Neutrophil (primary cell): Measurements from ENCODE around the gene TMEM125.

ENCODE experiments used
- H3K27ac ChIP-seq: fragments of 200-600 bp; sonication (generic); 2 replicates; pipeline ENCODE4 v1.5.1; 2016; ENCODE audit warnings: mild to moderate bottlenecking, moderate library complexity
- H3K27me3 ChIP-seq: fragments of 200-600 bp; sonication (generic); 2 replicates; pipeline ENCODE4 v1.6.0; 2016; ENCODE audit warnings: mild to moderate bottlenecking
- H3K36me3 ChIP-seq: fragments of 200-600 bp; sonication (generic); 2 replicates; pipeline ENCODE4 v1.5.1; 2017
- H3K4me1 ChIP-seq, 2 experiments: fragments of 200-600 bp in 1 of 2; sonication (generic) in 1 of 2; 1 replicate in 1 of 2; 2 replicates in 1 of 2; pipeline versions ENCODE4 v1.5.1 to v1.6.1; 2013 to 2016; ENCODE audit warnings: low read depth in 1 of 2, low read length in 1 of 2, mild to moderate bottlenecking in 1 of 2, moderate library complexity in 1 of 2; ENCODE audit not compliant: control insufficient read depth in 1 of 2, insufficient read depth in 1 of 2
- H3K4me3 ChIP-seq, 2 experiments: fragments of 200-600 bp in 1 of 2; sonication (generic) in 1 of 2; 1 replicate in 1 of 2; 2 replicates in 1 of 2; pipeline ENCODE4 v1.5.1; 2013 to 2016; ENCODE audit warnings: low read depth in 1 of 2, low read length in 1 of 2, mild to moderate bottlenecking in 1 of 2, moderate library complexity in 1 of 2
- H3K9me3 ChIP-seq: fragments of 200-600 bp; sonication (generic); 2 replicates; pipeline ENCODE4 v1.5.1; 2016
- TF ChIP-seq, protein P1 (sequence below): fragments of 200-600 bp; sonication (generic); IDR thresholded peaks from 2 replicates; pipeline ENCODE4 v1.5.1; 2016; ENCODE audit warnings: antibody characterized with exemption

Gene TMEM125

DNA sequence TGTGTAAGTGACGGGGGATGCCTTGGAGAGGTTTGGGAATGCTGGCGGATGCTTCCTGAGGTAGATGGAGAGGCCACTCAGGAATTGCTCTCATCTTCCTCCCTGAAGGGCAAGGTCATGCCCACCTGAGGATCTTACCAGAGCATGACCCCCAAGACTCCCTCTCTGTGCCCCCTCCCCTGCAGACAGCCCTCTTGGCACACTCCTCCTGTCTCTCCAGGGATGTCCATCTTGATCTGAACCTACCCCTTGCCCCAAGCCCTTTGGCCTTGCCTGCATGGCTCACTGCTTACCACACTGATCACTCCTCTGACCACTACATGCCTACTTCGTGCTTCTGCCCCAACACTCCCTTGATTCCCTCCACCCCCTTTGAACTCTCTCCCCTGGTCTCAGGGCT is 50.0 kb downstream of the TMEM125 start:
- H3K4me1 ChIP-seq: no peaks in the 10 kb centered on the region
- no peaks in the 10 kb centered on the region for H3K36me3 ChIP-seq
- H3K27me3 ChIP-seq: no peaks in the 10 kb centered on the region
- H3K27ac ChIP-seq: no peak overlapping the region
- TF ChIP-seq, protein P1, sequence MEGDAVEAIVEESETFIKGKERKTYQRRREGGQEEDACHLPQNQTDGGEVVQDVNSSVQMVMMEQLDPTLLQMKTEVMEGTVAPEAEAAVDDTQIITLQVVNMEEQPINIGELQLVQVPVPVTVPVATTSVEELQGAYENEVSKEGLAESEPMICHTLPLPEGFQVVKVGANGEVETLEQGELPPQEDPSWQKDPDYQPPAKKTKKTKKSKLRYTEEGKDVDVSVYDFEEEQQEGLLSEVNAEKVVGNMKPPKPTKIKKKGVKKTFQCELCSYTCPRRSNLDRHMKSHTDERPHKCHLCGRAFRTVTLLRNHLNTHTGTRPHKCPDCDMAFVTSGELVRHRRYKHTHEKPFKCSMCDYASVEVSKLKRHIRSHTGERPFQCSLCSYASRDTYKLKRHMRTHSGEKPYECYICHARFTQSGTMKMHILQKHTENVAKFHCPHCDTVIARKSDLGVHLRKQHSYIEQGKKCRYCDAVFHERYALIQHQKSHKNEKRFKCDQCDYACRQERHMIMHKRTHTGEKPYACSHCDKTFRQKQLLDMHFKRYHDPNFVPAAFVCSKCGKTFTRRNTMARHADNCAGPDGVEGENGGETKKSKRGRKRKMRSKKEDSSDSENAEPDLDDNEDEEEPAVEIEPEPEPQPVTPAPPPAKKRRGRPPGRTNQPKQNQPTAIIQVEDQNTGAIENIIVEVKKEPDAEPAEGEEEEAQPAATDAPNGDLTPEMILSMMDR: no peak
- H3K4me3 ChIP-seq: no peak overlapping the region
- no peaks in the 10 kb centered on the region for H3K9me3 ChIP-seq

DNA sequence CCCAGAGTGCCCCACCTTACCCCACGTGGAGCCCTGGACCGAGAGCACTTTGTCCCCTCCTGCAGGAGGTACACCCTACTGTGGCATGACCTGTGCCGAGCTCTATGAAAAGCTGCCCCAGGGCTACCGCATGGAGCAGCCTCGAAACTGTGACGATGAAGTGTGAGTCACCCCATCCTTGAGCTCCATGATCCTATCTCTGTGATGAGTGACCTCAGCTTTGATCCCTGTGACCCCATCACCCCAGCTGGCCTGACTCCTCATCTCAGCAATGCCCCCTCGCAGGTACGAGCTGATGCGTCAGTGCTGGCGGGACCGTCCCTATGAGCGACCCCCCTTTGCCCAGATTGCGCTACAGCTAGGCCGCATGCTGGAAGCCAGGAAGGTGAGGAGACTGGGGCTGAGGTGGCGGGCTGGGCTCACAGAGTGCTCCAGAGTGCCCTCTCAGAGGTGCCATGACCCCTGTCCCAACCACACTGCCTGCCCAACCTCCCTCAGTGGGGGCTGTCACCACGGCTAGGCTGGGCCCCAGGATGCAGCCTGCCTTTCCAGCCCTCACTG is 51.6 kb downstream of the TMEM125 start:
- H3K9me3 ChIP-seq: no peaks in the 10 kb centered on the region
- H3K27me3 ChIP-seq: no peaks in the 10 kb centered on the region
- H3K36me3 ChIP-seq: no peaks in the 10 kb centered on the region
- H3K4me3 ChIP-seq: no peak overlapping the region
- H3K27ac ChIP-seq: no peak overlapping the region
- H3K4me1 ChIP-seq: no peaks in the 10 kb centered on the region
- TF ChIP-seq, protein P1: no peak

DNA sequence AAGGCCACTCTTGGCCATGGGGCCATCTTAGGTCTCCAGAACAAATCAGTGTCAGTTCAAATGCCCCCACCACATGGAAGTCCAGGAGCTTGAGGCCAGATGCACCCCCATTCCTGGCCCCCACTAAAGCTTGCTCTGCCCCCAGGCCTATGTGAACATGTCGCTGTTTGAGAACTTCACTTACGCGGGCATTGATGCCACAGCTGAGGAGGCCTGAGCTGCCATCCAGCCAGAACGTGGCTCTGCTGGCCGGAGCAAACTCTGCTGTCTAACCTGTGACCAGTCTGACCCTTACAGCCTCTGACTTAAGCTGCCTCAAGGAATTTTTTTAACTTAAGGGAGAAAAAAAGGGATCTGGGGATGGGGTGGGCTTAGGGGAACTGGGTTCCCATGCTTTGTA is 52.7 kb downstream of the TMEM125 start:
- Histone ChIP-seq H3K9me3 (no peaks in the 10 kb centered on the region), H3K27ac (no peak overlapping the region), H3K4me3 (no peak overlapping the region), H3K36me3 (no peaks in the 10 kb centered on the region), H3K27me3 (no peaks in the 10 kb centered on the region), H3K4me1 (no peaks in the 10 kb centered on the region)
- TF ChIP-seq, protein P1: no peak
